VCaP (cell line): ENCODE data around the gene OLIG2.

ENCODE experiments used
- H3K27ac ChIP-seq: fragments of 450-650 bp; 2 replicates; pipeline ENCODE4 v1.5.1; 2017
- TF ChIP-seq, protein P1 (sequence below): fragments of 450-650 bp; conservative IDR thresholded peaks from 2 replicates; pipeline ENCODE4 v1.5.1; 2017; ENCODE audit warnings: mild to moderate bottlenecking, moderate library complexity

The OLIG2 gene

DNA sequence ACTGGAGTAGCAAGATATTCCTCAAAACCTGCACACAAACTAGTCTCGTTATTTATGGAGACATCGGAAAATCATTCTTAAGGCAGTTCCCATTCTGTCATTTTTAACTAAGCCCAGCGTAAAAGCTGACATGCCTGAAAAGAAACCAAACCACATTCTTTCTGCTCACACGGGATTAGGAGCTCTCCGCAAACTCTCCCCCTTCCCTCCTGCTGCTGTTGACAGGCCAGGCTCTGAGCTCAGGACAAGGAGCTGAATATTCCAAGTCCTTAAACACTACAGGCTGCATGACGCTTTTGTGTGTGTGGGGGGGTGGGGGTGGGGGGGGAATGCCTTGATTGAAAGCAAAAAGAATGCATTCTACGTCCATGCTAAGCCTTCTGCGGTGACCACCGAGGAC lies 49.4 kb downstream of the OLIG2 start:
- TF ChIP-seq, protein P1, sequence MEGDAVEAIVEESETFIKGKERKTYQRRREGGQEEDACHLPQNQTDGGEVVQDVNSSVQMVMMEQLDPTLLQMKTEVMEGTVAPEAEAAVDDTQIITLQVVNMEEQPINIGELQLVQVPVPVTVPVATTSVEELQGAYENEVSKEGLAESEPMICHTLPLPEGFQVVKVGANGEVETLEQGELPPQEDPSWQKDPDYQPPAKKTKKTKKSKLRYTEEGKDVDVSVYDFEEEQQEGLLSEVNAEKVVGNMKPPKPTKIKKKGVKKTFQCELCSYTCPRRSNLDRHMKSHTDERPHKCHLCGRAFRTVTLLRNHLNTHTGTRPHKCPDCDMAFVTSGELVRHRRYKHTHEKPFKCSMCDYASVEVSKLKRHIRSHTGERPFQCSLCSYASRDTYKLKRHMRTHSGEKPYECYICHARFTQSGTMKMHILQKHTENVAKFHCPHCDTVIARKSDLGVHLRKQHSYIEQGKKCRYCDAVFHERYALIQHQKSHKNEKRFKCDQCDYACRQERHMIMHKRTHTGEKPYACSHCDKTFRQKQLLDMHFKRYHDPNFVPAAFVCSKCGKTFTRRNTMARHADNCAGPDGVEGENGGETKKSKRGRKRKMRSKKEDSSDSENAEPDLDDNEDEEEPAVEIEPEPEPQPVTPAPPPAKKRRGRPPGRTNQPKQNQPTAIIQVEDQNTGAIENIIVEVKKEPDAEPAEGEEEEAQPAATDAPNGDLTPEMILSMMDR = no peak

GRCh38 chr21:33075596-33076195 lies 50.0 kb downstream of the OLIG2 start:
- TF ChIP-seq, protein P1 = no peak
- no peak overlapping the region for H3K27ac ChIP-seq

More for the DNA sequence above, 49.4 kb downstream of the OLIG2 start:
- no peak overlapping the region for H3K27ac ChIP-seq

GRCh38 chr21:33076600-33077329 lies 51.0 kb downstream of the OLIG2 start:
- no peak overlapping the region for H3K27ac ChIP-seq
- TF ChIP-seq, protein P1 = no peak
